ENCODE measurements around the gene TENM3. TPM values are rescaled to one million over a fixed set of nuclear protein-coding genes. Genes with fewer than 3 reads are reported as not detected.

Gene TENM3
- total RNA-seq, 1 donor from 2014 or later, result 38.1 TPM

DNA sequence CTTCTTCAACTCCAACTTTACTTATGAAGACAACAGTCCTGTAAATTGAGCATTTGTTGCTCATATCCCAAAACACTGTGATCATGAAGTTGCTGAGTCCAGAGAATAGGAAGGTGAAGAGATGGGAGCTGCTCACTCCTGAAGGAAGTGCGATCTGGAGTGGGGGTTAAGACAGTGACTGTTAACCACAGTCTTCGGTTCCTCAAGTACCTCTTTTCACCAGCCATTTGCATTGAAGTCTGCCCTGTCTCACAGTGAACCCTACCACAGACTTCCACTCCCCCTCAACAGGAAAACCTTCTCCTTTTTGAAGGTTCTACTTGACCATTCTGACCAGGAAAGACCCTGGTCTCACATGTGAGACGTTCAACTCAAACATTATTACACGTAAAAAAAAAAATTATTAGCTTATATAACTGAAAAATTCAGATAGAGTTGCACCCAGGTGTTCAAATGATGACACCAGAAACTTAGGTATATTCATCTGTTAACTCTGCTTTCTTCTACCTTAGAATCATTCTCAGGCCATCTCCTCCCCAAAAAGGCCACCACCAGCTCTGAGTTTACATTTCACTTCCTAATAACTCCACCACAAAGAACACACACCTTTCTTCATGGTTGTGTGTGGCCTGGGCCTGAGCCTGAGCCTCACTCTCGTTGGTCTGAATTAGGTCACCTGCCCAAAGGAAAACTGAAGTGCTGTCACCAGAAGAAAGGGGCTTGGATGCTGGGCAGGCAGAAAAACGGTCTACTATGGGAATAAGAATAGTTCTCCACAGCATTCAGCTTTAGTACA is 474.8 kb downstream of the TENM3 start:
- no peak for DNase-seq (ENCODE audit: low spot score)

DNA sequence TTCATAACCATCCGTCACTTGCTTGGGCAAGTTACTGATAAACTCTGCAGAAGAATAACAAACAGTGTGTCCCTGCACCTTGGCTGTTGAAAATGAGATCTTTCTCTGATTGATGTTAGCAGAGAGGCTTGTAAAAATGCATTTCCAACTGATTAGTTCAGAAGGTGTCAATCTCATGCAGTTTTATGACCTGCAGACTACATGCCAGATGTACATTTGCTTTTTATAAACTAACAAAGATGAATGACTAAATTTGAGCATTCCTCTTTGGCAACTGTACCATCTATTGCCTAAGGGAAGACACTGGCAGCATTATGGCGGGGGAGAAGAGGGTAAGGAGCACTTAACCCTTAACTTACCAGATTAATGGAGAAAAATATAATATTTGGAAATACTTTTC is 481.2 kb downstream of the TENM3 start:
- no peak for DNase-seq (ENCODE audit: low spot score)

DNA sequence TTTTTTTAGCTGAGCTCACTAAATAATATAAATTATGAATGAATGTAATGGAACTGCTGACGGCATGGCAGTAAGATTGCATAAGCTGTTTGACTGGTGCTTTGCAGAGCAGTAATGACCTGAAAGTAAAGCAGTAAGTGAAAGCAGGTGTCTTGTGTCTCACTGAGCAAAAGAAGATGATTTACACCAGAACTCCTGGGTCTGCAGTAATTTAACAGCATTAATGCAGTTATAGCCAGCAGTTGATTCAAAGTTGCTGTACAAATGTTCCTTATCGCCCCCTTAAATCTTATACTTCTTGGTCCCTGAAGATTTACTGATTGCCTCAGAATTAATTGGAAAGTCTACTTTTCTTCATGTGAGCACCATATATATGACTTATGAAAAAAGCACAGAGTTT is 486.3 kb downstream of the TENM3 start:
- no peak for DNase-seq (ENCODE audit: low spot score)

DNA sequence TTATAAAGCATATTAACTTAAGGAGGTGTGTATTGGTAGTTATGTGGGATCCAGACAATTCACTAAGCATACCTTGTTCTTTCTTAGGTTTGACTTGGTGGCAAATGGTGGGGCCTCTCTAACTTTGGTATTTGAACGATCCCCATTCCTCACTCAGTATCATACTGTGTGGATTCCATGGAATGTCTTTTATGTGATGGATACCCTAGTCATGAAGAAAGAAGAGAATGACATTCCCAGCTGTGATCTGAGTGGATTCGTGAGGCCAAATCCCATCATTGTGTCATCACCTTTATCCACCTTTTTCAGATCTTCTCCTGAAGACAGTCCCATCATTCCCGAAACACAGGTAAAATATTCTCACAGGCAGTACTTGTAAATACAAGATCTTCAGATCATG is 487.6 kb downstream of the TENM3 start:
- DNase-seq (ENCODE audit: low spot score), result no peak

DNA sequence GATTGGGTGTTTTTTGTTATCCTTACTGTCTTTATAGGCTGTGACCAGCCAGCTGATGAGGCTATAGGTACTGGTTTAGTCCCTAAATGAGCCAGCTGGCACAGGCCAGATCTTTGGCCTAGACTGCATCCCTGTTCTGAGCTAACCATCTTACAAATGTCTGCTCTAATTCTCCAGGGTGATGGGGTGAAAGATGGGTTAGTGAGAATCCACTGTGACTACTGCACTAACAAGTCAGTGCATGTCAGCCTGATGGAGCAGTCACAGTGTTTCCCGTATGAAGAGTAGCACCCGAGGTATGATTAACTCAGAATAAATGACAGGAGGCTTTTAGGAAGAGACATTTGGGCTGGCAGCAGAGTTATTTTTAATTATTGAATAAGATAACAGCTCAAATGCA is 493.0 kb downstream of the TENM3 start:
- no peak for DNase-seq (ENCODE audit: low spot score)

DNA sequence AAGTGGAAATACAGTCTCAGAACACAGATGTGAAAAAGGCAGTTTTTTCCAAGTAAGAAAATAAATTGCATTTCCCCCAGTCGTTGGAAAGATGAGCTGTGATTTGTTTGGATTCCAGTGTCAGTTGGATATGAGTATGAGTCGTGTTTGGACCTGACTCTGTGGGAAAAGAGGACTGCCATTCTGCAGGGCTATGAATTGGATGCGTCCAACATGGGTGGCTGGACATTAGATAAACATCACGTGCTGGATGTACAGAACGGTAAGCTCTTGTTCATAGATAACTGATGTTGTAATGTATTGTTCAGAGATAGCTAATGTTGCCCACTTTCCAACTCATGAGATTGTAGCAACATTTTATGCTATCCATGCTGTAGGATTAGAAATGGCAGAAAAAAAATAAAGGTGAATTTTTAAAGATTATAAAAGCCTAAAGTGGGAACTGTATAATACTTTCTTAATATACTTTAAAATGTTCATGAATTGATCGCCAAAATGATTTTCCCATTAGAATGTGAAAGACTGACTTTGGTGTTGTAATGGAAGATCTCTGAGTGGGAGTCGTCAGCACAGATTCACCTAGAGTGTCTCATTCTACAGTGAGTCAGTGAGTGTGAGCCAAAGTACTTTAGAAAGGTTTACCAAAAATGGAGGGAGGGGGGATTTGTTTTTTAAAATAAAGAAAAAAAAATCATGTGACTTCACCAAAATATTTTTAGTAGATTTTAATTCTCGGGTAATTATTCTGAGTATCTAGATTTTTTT is 495.3 kb downstream of the TENM3 start:
- no peak for DNase-seq (ENCODE audit: low spot score)

DNA sequence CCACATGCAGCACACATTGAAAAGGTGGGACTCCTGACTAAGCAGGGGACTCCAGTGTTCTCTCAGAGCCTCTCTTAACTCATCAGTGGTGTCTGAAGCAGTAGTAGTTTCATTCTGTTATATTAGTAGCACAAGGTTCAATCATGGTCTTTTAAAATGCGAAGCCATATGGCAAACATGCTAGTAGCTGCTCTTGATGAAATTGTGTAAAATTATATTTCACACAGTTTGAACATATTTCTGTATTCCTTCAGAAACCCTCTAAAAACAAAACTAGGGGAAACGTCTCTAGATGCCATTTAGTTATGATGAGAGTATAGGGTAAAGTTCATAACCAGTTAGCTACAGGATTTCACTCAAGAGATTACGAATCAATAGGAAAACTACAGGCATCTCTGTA is 497.1 kb downstream of the TENM3 start:
- no peak for DNase-seq (ENCODE audit: low spot score)

DNA sequence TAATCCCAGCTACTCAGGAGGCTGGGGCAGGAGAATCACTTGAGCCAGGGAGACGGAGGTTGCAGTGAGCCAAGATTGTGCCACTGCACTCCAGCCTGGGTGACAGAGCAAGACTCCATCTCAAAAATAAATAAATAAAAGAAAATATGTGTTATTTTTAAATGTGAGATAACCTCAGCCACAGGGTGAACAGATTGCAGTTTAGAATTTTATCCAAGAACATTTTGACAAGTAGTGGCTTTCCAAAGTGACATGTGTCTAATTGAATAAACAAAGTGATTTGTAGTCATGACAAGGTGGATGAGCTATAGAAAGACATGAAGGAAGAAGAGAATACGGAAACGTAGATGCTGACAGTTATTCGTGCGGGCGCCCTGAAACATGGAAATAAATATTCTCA is 497.9 kb downstream of the TENM3 start:
- DNase-seq (ENCODE audit: low spot score), result no peak

DNA sequence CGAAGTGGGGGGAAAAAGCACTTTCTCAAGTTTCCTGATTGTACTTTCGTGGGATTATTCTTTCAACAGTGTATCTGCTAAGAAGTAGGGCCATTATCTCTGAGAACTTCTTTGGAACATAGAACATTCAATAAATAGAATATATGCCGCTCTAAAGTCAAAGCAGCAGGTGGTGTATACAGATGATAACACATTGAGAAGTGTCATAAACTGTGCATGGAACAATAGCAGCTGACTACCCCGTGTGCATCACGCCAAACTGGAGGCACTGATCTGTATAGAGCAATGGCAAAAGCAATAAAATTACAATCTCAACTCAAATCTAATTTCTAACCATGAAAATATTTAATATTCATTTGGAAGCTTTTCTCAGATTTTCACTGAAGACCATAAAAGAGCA is 498.7 kb downstream of the TENM3 start:
- DNase-seq (ENCODE audit: low spot score), result no peak

DNA sequence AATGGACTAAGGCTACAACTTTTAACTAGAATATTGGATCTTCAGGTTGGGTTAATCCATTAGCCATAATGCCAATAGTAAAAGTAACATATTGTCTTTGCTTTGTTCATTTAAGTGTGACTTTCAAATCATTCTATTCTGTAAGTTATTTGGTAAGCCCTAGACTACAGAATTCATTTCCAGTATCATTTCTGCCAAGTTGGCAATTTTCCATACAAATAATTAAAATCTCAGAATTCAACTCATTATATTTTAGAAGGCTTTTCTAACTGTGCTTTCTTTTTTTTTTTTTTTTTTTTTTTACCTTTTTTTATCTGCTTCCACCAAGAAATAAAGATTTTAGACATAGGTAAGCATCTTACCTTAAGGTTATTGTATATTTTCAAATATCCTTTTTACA is 500.6 kb downstream of the TENM3 start:
- DNase-seq (ENCODE audit: low spot score), result no peak

DNA sequence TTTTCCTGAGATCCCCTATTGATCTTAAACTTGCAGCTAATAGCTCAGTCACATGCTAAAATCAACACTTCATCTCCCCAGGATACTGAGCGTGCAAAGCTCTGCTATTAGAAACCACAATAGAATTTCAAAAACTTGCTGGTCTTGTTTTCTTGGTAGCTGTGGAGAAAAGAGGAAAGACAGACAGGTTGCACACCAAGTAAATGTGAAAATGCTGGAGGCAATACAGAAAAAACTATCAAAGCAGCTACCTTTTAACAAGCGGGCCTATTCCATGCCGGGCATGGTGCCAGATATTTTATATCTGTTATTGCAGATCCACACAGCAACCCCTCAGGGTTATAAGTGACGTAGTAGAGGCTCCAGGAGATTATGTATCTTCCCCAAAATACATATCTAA is 502.0 kb downstream of the TENM3 start:
- no peak for DNase-seq (ENCODE audit: low spot score)

DNA sequence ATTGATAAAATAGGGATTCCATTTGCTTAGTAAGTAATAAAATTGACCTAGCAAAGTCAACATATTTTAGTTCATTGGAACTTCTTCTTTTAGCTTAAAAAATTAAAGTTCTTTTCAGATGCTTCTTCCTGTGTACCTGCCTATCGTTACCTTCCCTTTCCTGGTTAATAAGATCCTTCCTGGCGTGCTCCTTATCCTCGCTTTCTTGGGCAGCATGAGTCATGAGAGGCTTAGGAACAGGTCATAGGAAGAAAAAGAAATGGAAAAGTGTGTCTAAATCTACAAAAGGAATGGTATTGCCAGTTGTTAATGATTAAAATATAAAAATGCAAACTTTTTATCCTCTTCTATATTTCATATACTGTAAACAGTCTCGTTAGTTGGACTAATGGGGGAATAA is 503.7 kb downstream of the TENM3 start:
- DNase-seq (ENCODE audit: low spot score), result no peak

DNA sequence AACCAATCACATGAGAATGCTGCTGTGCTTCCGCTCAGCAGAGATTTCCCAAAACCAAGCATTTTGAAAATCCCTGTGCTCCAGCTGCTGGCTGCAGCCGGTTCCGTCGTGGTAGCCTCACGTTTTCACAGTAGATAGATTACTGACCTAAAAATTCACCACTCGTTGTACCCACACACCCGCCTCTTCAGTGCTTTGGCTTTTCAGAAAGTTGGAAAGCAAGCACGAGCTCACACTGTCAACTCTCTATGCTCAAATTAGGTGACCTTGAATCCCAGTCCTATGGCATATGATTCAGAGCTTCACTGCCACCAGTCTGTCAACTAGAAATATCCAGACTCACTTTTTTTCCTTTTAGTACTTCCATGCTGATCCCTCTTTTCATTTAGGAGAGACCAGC is 505.1 kb downstream of the TENM3 start:
- DNase-seq (ENCODE audit: low spot score), result no peak

DNA sequence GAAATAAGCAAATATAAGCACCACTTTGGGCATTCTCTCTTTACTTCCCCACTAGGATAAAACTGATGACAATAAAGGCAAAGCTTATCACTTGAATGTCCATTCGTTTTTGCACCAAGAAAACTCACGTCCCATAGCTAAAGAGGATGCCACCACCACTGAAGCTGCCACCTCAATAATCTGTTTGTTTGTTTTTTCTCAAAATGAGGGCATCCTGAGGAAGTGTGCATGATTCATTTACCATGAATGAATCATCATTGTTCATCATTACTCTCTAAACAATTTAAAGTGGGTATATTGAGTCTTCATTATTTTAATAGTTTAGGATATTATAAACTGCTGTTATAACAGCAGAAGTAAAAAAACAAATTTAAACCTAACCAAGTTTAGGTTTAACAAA is 505.7 kb downstream of the TENM3 start:
- no peak for DNase-seq (ENCODE audit: low spot score)

DNA sequence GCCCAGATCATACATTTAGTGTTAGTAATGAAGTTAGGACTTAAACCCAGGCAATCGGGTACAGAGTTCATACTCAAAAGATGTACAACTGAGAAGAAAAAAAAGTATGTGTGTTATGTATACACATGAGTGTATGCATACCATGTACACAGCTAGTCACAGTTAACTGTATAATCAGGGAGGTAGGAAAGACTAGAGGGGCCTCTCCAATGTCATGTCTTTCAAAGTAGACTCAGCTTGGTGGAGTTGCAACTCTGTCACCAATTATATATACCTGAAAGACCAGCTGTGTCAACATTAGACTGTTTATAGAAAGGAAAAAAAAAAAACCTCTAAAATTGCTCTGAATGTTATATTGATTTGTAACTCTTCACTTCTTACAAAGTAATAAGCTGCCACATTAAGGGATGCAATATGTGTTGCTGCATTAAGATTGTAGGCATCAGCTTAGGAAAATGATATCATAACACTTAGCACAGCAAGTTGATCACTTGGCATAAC is 506.5 kb downstream of the TENM3 start:
- no peak for DNase-seq (ENCODE audit: low spot score)

DNA sequence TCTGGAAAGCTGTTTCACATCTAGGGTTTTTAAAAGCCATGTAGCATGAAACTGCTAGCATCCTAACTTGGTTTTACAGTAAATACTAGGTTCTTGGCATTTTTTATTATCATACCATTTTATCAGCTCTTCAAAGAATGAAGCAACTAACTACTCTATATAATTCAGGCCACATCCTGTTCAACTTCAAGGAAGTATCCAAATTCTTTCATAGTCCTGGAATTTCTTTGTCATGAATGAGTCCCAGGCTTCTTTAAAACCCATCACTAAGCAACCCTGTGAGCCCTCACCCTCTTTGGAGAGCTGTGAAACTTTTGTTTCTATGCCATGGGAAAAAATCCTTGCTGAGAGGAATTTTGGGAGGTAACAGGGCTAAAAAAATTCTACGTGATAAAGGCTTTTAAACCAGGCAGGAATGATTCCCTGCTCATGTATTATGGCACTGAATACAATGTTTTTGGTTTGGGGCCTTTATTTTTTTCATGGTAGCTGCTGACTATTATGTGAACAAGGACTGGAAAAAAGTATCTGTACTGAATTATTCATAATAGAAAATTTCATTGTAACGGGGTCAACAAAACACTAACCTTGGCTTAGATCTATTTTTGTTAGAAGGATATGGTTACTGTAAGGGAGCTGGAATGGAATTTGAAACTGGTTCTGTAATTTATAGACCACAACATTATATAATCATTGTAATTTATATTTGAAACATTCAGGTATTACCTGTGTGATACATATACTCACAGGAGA is 509.1 kb downstream of the TENM3 start:
- DNase-seq (ENCODE audit: low spot score), result no peak

DNA sequence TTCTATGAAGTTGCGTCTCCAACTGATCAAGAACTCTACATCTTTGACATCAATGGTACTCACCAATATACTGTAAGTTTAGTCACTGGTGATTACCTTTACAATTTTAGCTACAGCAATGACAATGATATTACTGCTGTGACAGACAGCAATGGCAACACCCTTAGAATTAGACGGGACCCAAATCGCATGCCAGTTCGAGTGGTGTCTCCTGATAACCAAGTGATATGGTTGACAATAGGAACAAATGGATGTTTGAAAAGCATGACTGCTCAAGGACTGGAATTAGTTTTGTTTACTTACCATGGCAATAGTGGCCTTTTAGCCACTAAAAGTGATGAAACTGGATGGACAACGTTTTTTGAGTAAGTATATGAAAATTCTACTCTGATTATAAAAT is 511.7 kb downstream of the TENM3 start:
- DNase-seq (ENCODE audit: low spot score), result no peak

DNA sequence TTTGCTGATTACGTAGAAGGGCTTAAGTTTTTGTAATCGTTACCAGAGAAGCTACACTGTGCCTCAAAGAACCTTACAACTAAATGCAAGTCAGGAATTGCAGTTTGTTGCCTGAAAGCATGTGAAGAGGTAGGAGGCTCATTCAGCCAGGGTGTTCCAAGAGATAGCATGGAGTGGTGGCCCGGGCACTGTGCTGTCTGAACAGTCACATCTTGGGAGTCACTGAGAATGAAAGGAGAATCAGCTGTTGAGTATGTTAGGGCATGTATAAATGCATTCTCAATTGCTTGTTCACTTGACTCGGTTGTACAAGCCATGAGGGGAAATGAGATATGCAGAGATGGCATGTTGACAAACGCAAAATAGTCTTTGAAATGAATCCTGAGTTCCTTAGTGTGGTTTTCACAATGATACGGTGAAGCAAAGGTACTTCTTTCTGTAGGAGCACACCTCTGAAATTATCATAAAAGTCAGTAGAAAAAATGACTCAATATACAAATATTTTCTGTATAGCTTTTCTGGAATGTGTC is 513.0 kb downstream of the TENM3 start:
- no peak for DNase-seq (ENCODE audit: low spot score)

DNA sequence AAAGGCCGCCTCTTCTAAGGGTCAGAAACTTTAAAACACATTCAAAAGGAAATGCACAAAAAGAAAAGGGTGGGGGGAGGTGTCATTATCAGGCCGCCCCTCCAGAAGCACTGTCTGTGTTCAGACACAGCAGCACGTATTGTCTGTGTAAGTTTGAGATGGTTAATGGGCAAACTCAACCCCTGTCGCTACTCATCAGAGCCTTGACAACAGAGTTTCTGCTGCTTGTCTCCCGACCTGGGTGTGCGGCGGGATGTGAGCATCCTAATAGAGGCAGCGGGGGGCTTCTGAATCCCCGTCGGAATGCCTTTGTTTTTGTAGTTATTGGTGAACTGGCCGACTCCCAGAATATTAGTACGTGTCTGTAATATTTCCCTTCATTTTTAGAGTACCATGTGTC is 515.1 kb downstream of the TENM3 start:
- no peak for DNase-seq (ENCODE audit: low spot score)

DNA sequence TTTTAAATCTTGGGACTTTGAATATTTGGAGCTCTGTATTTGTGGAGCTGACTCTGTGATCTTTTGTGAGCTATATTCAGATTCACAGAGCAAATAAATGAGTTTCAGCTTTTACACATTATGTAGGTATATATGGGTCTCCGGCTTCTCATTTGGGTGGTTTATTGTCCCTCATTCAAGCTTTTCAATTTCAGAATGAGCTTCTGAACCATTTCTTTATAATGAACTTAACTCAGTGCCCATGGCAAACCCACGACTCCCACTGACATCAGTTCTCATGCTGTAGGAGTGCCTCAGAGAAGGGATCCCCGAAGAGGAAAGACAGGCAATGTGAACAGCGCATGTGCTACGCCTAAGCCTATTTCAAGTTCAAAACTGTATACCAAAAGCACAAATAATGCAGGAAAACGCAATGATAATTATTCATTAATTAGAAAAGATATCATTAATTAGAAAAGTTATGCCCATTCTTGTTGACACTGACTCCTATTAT is 517.4 kb downstream of the TENM3 start:
- no peak for DNase-seq (ENCODE audit: low spot score)

DNA sequence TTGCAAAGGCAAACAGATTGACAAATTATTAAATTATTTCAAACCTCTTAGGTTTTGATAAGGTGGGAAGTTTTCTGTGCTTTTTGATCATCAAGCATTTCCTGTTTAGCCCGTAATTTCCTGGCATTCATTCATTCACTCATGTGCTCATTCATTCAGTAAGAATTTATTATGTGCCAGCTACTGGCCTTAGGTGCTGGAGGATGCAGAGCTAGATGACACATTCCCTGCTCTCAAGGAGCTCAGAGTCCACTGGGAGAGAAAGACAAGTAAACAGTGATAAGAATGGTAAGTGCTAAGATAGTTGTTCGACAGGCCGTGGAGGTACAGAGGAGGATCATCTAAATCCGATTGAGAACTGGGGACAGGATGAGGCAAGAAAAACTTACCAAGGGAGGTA is 520.9 kb downstream of the TENM3 start:
- DNase-seq (ENCODE audit: low spot score), result no peak

DNA sequence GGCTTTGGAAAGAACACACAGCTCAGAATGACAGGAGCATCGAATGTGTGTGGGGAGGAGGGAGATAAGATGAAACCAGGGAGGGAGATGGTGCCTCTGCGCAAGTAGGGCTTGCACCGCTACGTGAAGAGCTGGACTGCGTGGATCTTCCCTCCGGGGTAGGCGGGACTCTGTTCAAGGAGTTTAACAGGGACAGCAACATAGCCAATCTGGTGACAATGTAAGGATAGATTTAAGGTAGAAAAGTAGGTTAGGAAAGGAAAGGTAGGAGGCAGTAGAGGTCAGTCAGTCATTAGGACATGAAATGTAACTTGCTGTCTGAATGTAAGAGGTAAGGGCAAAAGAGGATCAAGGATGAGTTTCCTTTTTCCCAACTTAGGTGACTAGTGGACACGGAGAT is 521.4 kb downstream of the TENM3 start:
- DNase-seq (ENCODE audit: low spot score), result no peak

Measured in mesenteric fat pad (tissue), 1 donor.